Measurements from ENCODE around the gene GSTO1.

GRCh38 chr10:104314591-104315485 is 60.1 kb downstream of the GSTO1 start:
- TF ChIP-seq EZH2 (IDR thresholded peaks at IDR 0.05; ENCODE audit: low read length) = no peak
- TF ChIP-seq CTCF (optimal IDR thresholded peaks at IDR 0.05 in 1 of 3, IDR thresholded peaks at IDR 0.05 in 1 of 3, conservative IDR thresholded peaks at IDR 0.05 in 1 of 3; ENCODE audit: extremely low read depth in 1 of 3, insufficient read depth in 2 of 3, low read length in 3 of 3) = no peak
